ENCODE results near the gene TSHZ2. TPM values are rescaled to one million over a fixed set of nuclear protein-coding genes. Genes with fewer than 3 reads are reported as not detected.
A peak's percentile ranks its signal among the peaks of the same experiment; 100 is the strongest.
"Not testable (repeated sequence)": the region's sequence is repeated elsewhere in the genome, so short reads cannot be mapped to it uniquely, and the experiment has no call there.

TSHZ2 gene
- total RNA-seq, 1 donor from 2014 or later, result 11.8 TPM

- DNase-seq, result no peak
These were observed 382.2 kb downstream of the TSHZ2 start for GRCh38 chr20:53354314-53354713.

DNA sequence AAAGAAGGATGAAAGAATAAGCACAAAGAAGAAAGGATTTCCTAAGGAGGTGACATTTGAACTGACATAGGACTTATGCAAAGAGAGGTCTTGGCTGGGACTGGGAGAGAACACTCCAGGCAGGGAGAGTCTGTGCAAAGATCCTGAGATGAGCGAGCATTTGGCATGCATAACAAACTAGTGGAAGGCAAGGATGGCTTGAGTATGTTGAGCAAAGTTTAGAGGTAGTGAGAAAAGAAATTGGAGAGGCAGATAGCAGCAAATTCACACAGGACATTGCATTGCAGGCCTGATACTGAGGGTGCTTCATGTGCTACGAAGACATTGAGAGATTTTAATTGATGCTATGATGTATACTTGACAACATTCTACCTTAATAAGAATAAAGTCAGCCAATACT lies 383.6 kb downstream of the TSHZ2 start:
- no peak for DNase-seq

GRCh38 chr20:53359425-53359824 lies 387.3 kb downstream of the TSHZ2 start:
- DNase-seq, result no peak

DNA sequence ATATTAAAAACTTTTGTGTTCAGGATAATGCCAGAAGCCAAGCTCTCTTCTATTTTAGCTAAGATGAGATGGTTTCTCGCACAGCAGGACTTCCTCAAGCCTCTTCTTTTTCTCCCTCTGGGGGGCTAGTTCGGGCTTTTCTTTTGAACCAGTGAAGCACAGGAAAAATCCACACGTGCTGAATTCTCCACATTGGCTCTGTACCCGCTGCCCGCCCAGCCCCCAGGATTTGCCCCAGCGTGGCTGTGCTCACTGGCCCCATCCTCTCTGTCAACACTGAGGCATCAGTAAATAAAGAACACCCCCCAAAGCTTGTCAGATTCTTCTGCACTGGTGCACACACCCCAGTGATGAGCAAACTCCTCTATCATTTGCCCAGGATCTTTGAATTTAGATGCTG lies 388.7 kb downstream of the TSHZ2 start:
- no peak for DNase-seq

DNA sequence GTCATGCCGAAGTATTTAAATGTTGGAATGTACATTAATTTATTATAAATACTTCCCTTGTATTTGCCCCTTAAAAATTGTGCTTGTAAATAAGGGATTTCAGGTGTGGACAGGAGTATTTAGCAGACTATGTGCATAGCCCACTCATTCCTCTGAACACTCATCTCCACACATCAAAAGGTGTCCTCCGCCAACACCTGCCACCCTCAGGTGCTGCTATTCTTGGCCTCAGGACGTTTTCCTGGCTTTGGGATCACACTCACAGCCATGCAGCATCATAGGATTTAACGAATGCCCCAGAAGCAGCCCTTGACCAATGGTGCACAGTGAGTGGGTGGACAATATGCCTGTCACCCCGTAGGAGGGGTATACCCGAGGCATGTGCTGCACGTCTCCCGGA lies 390.6 kb downstream of the TSHZ2 start:
- DNase-seq, result no peak

DNA sequence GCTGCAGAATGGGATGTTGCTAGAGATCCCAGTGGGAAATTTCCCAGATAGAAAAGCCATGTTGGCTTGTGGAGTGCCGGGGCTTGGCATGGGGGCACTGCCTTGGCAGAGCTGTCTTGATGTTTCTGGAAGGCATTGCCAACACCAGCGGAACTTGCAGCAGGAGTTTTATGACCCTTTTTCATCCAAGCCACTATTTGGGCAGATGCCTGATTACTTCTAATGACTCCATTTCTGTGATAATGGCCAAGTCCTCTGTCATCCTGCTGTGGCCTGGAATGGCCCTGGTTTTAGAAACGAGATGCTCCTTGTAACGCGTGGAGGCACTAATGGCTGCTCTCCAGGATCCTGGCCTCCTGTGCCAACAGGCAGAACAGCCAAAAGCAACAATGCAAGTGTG lies 392.5 kb downstream of the TSHZ2 start:
- no peak for DNase-seq

DNA sequence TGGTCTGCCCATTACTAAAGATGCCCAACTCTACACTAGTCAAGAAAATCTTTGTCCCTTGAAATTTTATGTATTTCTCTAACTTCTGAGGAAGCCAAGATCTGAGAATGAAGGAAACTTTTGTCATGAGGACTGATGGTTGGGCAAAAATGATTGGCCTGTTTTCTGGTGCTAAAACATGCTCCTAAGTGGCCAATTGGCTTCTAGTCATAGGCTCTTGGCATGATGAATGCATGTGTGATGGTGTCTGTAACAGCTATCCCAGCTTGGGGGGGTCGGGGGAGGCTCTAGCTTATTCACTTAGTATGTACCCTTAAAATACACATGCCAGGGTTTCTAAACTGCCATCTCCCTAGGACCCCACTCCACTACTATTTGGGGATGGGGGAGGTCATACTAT lies 392.9 kb downstream of the TSHZ2 start:
- no peak for DNase-seq

- DNase-seq, result no peak
These were observed 393.4 kb downstream of the TSHZ2 start for GRCh38 chr20:53365539-53366075.

GRCh38 chr20:53366928-53367327 lies 394.8 kb downstream of the TSHZ2 start:
- not testable (repeated sequence) for DNase-seq

- no peak for DNase-seq
These were observed 397.7 kb downstream of the TSHZ2 start for GRCh38 chr20:53369871-53370270.

GRCh38 chr20:53370345-53370961 lies 398.3 kb downstream of the TSHZ2 start:
- no peak for DNase-seq

GRCh38 chr20:53371216-53371615 lies 399.1 kb downstream of the TSHZ2 start:
- no peak for DNase-seq

DNA sequence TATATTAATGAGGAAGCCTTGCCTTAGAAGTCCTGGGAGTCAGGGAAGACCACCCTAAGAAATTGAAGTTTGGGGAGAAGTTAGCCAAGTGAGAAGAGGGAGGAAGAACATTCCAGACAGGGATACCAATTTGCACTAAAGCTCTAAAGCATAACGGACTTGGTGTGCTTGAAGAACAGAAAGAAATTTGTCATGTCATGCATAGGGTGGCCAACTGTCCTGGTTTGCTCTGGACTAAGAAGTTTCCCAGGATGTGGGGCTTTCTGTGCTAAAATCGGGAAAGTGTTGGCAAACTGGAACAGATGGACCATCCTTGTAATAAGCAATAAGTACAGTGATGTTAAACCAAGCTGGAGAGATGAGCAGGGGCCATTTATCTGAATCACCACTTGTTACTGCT lies 403.9 kb downstream of the TSHZ2 start:
- no peak for DNase-seq

DNA sequence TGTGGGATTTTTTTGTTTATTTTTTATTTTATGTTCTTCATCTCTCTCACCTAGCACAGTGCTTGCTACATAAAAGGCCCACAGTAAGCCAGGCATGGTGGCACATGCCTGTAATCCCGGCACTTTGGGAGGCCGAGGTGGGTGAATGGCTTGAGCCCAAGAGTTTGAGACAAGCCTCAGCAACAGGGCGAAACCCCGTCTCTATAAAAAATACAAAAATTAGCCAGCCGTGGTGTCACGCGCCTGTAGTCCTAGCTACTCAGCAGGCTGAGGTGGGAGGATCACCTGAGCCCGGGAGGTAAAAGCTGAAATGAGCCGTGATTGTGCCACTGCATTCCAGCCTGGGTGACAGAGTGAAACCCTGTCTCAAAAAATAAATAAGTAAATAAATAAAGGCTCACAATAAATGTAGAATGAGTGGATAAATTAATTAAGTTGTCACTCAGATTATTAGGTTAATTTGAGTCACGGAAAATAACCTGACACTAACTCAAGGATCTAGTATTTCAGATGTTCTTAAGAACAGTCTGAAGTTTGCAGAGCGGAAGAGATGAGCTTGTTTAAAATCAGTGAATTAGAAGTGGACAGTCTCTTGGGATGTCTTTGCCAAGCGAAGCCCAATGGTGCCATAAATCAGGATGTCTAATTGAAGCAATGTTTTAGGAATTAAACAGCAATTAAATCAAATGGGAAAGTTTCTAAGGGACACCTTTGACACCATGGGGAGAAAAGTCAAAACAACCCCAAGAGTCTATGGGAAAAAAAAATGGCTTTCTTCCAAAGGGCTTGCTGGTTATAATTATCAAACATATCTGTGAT lies 407.1 kb downstream of the TSHZ2 start:
- DNase-seq, result no peak

DNA sequence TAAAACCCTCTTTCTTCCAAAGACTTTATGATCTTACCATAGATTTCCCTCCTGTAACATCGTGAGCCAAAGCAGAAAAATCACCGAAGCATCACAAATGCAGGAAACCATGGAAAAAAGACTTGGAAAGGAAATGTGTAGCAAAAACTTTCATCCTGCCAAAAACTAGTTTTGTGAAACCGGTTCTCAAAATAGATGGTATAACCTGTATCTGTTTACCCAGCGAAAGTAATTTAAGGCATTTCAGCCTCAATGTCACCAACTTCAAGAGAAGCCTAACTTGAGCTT lies 407.6 kb downstream of the TSHZ2 start:
- DNase-seq, result peak; percentile 42

- DNase-seq, result no peak
These were observed 409.6 kb downstream of the TSHZ2 start for GRCh38 chr20:53381568-53382262.

DNA sequence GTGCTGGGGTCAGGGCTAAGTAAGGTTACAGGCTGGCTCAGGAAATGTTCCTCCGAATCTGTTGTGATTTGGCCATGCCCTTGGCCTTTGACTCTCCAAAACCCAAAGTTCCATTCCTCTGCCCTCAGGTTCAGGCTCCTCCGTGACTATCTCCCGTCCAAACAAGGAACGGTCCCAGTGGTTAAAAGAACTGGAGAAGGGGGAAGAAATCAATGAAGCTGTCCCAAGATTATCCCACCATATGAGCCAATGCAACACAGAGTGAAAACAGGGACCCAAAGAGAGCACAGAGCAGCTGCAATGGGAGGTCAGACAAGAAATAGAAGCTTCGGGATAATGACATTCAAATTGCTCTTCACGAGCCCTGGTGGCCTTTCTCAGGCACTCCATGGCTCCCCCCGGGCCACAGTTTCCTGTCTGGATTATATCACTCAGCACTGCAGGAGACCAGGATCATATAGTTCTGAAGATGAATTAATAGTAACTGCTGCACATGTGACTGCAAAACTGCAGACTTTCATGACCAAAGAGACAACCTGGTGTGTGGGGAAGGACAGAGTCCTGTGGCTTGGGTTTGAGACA lies 410.2 kb downstream of the TSHZ2 start:
- peak; percentile 40 for DNase-seq

GRCh38 chr20:53383916-53384315 lies 411.8 kb downstream of the TSHZ2 start:
- no peak for DNase-seq

GRCh38 chr20:53384392-53384791 lies 412.2 kb downstream of the TSHZ2 start:
- no peak for DNase-seq

GRCh38 chr20:53385941-53386767 lies 414.0 kb downstream of the TSHZ2 start:
- peak; percentile 29 for DNase-seq

- DNase-seq, result no peak
These were observed 416.0 kb downstream of the TSHZ2 start for GRCh38 chr20:53387983-53388675.

Measured in tongue (tissue), 2 donors.